ENCODE data around the gene RNASE1. TPM values are rescaled to one million over a fixed set of nuclear protein-coding genes. Genes with fewer than 3 reads are reported as not detected.

The RNASE1 gene
- total and polyA plus RNA-seq, 9 of the 15 experiments (the other 6 are each of a cell fraction or from before 2014, with no cell fraction given), result 6.4 to 33.3 (median 13.9) TPM

DNA sequence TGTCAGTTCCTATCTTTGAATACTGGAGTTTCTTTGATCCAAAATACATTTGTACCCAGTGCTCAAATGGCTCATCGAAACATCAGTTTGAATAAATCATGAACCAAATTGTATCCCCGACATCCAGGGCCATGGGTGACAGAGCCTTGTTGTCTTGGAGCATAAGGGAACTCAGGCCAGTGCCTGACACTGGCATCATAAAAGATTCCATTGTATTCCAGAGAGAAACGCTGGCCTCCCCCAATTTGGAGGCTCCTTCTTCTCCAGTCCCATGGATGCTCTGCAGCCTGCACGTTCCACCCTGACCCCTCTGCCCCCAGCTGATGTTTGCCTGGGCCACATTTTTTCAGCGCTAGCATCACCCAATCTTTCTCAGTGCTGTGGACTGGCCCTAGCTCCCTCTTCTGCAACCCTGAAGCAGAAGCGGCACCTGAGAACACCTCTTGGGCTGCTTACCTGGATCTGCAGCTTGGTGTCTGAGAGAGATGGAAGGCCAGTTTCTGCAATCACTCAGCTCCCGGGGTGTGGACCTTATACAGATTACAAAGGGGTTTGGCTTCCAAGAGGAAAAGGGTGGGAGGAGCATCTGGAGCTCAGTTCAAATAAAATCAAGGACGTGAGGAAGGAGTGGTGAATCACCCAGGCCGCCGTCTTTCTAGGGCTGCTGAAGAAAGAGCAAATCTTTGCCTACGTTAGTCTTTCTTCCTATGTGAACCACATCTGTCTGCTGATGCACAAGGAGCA lies at the start of gene RNASE1 (continued):
- TF ChIP-seq, protein P1, sequence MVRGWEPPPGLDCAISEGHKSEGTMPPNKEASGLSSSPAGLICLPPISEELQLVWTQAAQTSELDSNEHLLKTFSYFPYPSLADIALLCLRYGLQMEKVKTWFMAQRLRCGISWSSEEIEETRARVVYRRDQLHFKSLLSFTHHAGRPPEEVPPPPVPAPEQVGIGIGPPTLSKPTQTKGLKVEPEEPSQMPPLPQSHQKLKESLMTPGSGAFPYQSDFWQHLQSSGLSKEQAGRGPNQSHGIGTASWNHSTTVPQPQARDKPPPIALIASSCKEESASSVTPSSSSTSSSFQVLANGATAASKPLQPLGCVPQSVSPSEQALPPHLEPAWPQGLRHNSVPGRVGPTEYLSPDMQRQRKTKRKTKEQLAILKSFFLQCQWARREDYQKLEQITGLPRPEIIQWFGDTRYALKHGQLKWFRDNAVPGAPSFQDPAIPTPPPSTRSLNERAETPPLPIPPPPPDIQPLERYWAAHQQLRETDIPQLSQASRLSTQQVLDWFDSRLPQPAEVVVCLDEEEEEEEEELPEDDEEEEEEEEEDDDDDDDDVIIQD (CRISPR knock-in tag; IDR thresholded peaks at IDR 0.05), result no peak

GRCh38 chr14:20848955-20849570 lies 46.4 kb upstream of the RNASE1 start:
- no peaks in the 10 kb centered on the region for H3K9me1 ChIP-seq (ENCODE audit: control insufficient read depth, insufficient read depth, low read length)
- peaks cover 0 to 4% of the 10 kb centered on the region in 2 experiments; a peak in 3 of 5 replicates for H3K4me1 ChIP-seq (replicated peaks in 1 of 2; ENCODE audit: control insufficient read depth in 2 of 2, insufficient read depth in 2 of 2, low read length in 2 of 2)
- H2AFZ ChIP-seq (ENCODE audit: low read depth, low read length), result peak overlapping the region; percentile 67
- no peaks in the 10 kb centered on the region for H3K9me3 ChIP-seq (replicated peaks; ENCODE audit: control insufficient read depth, insufficient read depth, low read depth, low read length)
- no peak for TF ChIP-seq SMAD4 (CRISPR knock-in tag; conservative IDR thresholded peaks at IDR 0.05)
- 0 out of 2 replicates have a peak, but pooled peaks have one; percentile 17 for TF ChIP-seq BCOR (IDR thresholded peaks at IDR 0.05)
- TF ChIP-seq RBM25 (IDR thresholded peaks at IDR 0.05; ENCODE audit: low read depth, low read length, severe bottlenecking), result peak; percentile 59
- FAIRE-seq (no peak), ATAC-seq (peak; percentile 37), DNase-seq (ENCODE audit: extremely low read depth in 1 of 4, low spot score in 3 of 4) (no peak)
- H3K27ac ChIP-seq (ENCODE audit: extremely low read depth, low read depth, low read length), result no peak overlapping the region
- WGBS (ENCODE audit: insufficient coverage, low coverage, missing lambda C conversion rate), result 28% methylated on average over 4 of the region's 4 CpGs
- no peaks in the 10 kb centered on the region for H3K79me2 ChIP-seq (ENCODE audit: control insufficient read depth, insufficient read depth, low read length)
- ChIA-PET POLR2A (no interaction called here), CTCF (ENCODE audit: low intra/inter-chr PET ratio) (no interaction called here)
- H3K27me3 ChIP-seq (ENCODE audit: control insufficient read depth in 2 of 2, insufficient read depth in 2 of 2, low read length in 2 of 2), result no peaks in the 10 kb centered on the region
- no peaks in the 10 kb centered on the region for H3K36me3 ChIP-seq (ENCODE audit: control insufficient read depth, insufficient read depth, low read length)
- BruUV-seq (replicated peaks), result no TSS peak
- in situ Hi-C loops (cut with MboI) (no loop called here), intact Hi-C loops (cut with micrococcal nuclease) (no loop called here)
- 0 out of 2 replicates have a peak overlapping the region, but pooled peaks have one; percentile 17 for H3K4me2 ChIP-seq (ENCODE audit: insufficient read depth, low read length)
- no peak overlapping the region for H3K9ac ChIP-seq (ENCODE audit: insufficient read depth in 1 of 2, low read depth in 2 of 2, low read length in 2 of 2)
- no peaks in the 10 kb centered on the region for H4K20me1 ChIP-seq (replicated peaks; ENCODE audit: control insufficient read depth, insufficient read depth, low read length)
- no peak overlapping the region for H3K4me3 ChIP-seq

All from K562 (cell line).